ENCODE data around the gene TSPAN15.
"Not testable (repeated sequence)": the region's sequence is repeated elsewhere in the genome, so short reads cannot be mapped to it uniquely, and the experiment has no call there.

The TSPAN15 gene

GRCh38 chr10:69467928-69468750, 16.9 kb downstream of the TSPAN15 start:
- peak; percentile 81 for DNase-seq

- DNase-seq: no peak
These were observed 17.5 kb downstream of the TSPAN15 start for GRCh38 chr10:69468751-69469089.

GRCh38 chr10:69469976-69470375, 18.7 kb downstream of the TSPAN15 start:
- DNase-seq: no peak

- no peak for DNase-seq
These were observed 19.5 kb downstream of the TSPAN15 start for GRCh38 chr10:69470463-69471384.

- no peak for DNase-seq
These were observed 20.9 kb downstream of the TSPAN15 start for GRCh38 chr10:69472142-69472541.

- no peak for DNase-seq
These were observed 21.3 kb downstream of the TSPAN15 start for GRCh38 chr10:69472544-69472943.

- peak; percentile 50 for DNase-seq
These were observed 22.2 kb downstream of the TSPAN15 start for GRCh38 chr10:69473304-69473990.

GRCh38 chr10:69474742-69475432, 23.6 kb downstream of the TSPAN15 start:
- no peak for DNase-seq

GRCh38 chr10:69475433-69475830, 24.2 kb downstream of the TSPAN15 start:
- DNase-seq: no peak

- DNase-seq: no peak
These were observed 26.8 kb downstream of the TSPAN15 start for GRCh38 chr10:69477968-69478597.

GRCh38 chr10:69479240-69480067, 28.2 kb downstream of the TSPAN15 start:
- peak; percentile 28 for DNase-seq

GRCh38 chr10:69480068-69480412, 28.8 kb downstream of the TSPAN15 start:
- no peak for DNase-seq

GRCh38 chr10:69481305-69481704, 30.0 kb downstream of the TSPAN15 start:
- DNase-seq: peak; percentile 93

- DNase-seq: no peak
These were observed 30.7 kb downstream of the TSPAN15 start for GRCh38 chr10:69481811-69482524.

- no peak for DNase-seq
These were observed 32.7 kb downstream of the TSPAN15 start for GRCh38 chr10:69483963-69484362.

GRCh38 chr10:69484736-69485135, 33.5 kb downstream of the TSPAN15 start:
- no peak for DNase-seq

- DNase-seq: no peak
These were observed 35.9 kb downstream of the TSPAN15 start for GRCh38 chr10:69486922-69487730.

- not testable (repeated sequence) for DNase-seq
These were observed 37.0 kb downstream of the TSPAN15 start for GRCh38 chr10:69488149-69488844.

GRCh38 chr10:69488856-69489255, 37.6 kb downstream of the TSPAN15 start:
- DNase-seq: not testable (repeated sequence)
